ENCODE results near the gene GTF3C5.
"Not testable (repeated sequence)": the region's sequence is repeated elsewhere in the genome, so short reads cannot be mapped to it uniquely, and the experiment has no call there.

Gene GTF3C5

DNA sequence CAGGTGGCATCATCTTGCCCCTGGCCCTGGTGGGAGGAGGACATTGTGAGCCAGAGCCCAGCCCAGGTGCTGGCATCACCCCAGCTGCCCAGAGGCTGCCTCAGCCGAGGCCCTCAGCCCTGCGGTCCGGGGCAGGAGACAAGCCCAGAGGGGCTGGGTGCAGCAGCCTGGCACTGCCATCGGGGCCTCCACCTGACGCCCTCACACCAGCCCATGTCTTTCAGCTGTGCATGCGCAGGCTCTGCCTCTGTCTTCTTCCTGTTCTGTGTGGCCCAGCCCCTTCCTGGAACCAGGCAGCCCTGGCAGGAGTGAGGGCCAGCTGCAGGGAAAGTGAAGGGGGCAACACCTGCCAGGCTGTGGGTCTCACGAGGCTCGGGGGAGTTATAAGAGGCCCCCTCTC, 26.2 kb downstream of the GTF3C5 start:
- no peak for DNase-seq

DNA sequence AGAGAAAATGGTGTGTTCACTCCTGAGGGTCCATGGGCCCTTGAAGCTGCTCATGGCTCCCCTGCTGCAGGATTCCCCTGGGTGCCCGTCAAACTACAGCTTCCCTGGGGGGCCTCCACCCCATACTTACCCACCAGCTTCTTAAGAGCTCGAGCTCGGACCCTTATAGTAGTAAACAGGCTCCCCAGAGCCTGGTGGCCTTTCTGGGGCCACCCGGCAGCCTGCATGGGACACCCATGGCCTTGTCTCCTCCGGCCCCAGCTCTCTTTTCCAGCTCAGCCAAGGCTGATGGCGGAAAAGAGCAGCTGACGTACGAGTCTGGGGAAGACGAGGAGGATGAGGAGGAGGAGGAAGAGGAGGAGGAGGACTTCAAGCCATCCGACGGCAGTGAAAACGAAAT, 26.8 kb downstream of the GTF3C5 start:
- no peak for DNase-seq

DNA sequence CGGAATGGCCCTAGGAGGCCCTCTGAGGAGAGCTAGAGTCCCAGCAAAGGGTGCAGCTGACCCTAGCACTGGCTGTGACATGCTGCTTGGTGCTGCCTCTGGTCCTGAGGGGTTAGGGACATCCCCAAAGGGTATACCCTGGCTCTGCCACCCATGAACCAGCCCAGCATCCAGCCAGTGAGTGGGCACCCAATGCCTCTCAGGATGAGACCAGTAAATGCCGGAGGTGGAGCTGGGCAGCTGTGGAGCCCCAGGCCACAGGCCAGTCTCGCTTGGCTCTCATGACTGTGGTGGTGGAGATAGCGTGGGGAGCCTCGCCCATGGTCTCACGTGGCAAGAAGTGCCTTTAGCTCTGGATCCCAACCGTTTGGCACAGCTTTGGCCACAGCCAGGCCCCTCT, 27.3 kb downstream of the GTF3C5 start:
- no peak for DNase-seq

- no peak for DNase-seq
Measured at GRCh38 chr9:133058550-133059320, 27.9 kb downstream of the GTF3C5 start.

- no peak for DNase-seq
Measured at GRCh38 chr9:133059623-133060022, 28.8 kb downstream of the GTF3C5 start.

DNA sequence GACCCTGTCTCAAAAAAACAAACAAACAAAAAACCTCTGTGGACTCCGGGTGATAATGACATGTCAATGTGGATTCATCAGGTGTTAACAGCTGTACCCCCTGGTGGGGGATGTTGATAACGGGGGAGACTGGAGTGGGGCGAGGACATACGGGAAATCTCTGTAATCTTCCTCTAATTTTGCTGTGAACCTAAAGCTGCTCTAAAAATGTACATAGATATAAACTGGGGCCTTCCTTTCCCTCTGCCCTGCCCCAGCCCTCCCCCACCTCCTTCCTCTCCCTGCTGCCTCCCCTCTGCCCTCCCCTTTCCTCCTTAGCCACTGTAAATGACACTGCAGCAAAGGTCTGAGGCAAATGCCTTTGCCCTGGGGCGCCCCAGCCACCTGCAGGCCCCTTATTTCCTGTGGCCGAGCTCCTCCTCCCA, 29.6 kb downstream of the GTF3C5 start:
- no peak for DNase-seq

- not testable (repeated sequence) for DNase-seq
Measured at GRCh38 chr9:133061019-133061763, 30.4 kb downstream of the GTF3C5 start.

- DNase-seq, result not testable (repeated sequence)
Measured at GRCh38 chr9:133061764-133062145, 31.0 kb downstream of the GTF3C5 start, which contains the start of gene CEL. Gene CEL (plus strand): TSS chr9:133061981. CDS start chr9:133062003, 22 bp downstream.

DNA sequence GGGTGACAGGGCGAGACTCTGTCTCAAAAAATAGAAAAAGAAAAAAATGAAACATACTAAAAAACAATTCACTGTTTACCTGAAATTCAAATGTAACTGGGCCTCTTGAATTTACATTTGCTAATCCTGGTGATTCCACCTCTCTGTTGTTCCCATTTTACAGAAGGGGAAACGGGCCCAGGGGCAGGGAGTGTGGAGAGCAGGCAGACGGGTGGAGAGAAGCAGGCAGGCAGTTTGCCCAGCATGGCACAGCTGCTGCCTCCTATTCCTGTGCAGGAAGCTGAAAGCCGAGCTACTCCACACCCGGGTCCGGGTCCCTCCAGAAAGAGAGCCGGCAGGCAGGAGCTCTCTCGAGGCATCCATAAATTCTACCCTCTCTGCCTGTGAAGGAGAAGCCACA, 31.8 kb downstream of the GTF3C5 start:
- not testable (repeated sequence) for DNase-seq

- no peak for DNase-seq
Measured at GRCh38 chr9:133063159-133063499, 32.3 kb downstream of the GTF3C5 start.

DNA sequence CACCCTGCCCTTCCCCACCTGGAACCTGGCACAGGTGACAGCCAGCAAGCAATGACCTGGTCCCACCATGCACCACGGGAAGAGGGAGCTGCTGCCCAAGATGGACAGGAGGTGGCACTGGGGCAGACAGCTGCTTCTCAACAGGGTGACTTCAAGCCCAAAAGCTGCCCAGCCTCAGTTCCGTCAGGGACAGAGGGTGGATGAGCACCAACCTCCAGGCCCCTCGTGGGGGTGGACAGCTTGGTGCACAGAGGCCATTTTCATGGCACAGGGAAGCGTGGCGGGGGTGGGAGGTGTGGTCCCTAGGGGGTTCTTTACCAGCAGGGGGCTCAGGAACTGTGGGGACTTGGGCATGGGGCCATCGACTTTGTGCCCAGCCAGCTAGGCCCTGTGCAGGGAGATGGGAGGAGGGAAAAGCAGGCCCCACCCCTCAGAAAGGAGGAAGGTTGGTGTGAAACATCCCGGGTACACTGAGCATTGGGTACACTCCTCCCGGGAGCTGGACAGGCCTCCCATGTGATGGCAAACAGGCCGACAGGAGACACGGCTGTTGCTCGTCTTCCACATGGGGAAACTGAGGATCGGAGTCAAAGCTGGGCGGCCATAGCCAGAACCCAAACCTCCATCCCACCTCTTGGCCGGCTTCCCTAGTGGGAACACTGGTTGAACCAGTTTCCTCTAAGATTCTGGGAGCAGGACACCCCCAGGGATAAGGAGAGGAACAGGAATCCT, 32.9 kb downstream of the GTF3C5 start:
- no peak for DNase-seq

GRCh38 chr9:133064241-133065069, 33.7 kb downstream of the GTF3C5 start:
- no peak for DNase-seq

DNA sequence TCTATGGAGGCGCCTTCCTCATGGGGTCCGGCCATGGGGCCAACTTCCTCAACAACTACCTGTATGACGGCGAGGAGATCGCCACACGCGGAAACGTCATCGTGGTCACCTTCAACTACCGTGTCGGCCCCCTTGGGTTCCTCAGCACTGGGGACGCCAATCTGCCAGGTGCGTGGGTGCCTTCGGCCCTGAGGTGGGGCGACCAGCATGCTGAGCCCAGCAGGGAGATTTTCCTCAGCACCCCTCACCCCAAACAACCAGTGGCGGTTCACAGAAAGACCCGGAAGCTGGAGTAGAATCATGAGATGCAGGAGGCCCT, 34.2 kb downstream of the GTF3C5 start:
- no peak for DNase-seq

- no peak for DNase-seq
Measured at GRCh38 chr9:133066181-133066983, 35.6 kb downstream of the GTF3C5 start.

GRCh38 chr9:133067006-133067405, 36.2 kb downstream of the GTF3C5 start:
- DNase-seq, result no peak

DNA sequence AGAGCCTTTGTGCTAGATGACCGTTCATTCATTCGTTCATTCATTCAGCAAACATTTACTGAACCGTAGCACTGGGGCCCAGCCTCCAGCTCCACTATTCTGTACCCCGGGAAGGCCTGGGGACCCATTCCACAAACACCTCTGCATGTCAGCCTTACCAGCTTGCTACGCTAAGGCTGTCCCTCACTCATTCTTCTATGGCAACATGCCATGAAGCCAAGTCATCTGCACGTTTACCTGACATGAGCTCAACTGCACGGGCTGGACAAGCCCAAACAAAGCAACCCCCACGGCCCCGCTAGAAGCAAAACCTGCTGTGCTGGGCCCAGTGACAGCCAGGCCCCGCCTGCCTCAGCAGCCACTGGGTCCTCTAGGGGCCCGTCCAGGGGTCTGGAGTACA, 37.0 kb downstream of the GTF3C5 start:
- no peak for DNase-seq

- not testable (repeated sequence) for DNase-seq
Measured at GRCh38 chr9:133068431-133068830, 37.6 kb downstream of the GTF3C5 start.

DNA sequence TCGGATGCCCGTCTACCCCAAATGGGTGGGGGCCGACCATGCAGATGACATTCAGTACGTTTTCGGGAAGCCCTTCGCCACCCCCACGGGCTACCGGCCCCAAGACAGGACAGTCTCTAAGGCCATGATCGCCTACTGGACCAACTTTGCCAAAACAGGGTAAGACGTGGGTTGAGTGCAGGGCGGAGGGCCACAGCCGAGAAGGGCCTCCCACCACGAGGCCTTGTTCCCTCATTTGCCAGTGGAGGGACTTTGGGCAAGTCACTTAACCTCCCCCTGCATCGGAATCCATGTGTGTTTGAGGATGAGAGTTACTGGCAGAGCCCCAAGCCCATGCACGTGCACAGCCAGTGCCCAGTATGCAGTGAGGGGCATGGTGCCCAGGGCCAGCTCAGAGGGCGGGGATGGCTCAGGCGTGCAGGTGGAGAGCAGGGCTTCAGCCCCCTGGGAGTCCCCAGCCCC, 39.7 kb downstream of the GTF3C5 start:
- not testable (repeated sequence) for DNase-seq

DNA sequence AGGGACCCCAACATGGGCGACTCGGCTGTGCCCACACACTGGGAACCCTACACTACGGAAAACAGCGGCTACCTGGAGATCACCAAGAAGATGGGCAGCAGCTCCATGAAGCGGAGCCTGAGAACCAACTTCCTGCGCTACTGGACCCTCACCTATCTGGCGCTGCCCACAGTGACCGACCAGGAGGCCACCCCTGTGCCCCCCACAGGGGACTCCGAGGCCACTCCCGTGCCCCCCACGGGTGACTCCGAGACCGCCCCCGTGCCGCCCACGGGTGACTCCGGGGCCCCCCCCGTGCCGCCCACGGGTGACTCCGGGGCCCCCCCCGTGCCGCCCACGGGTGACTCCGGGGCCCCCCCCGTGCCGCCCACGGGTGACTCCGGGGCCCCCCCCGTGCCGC, 40.2 kb downstream of the GTF3C5 start:
- not testable (repeated sequence) for DNase-seq

GRCh38 chr9:133071484-133072150, 40.8 kb downstream of the GTF3C5 start:
- DNase-seq, result no peak

- not testable (repeated sequence) for DNase-seq
Measured at GRCh38 chr9:133072210-133072609, 41.4 kb downstream of the GTF3C5 start.
